GM21447 (cell line): Measurements from ENCODE around the gene WDR74.
"Not testable (repeated sequence)": the region's sequence is repeated elsewhere in the genome, so short reads cannot be mapped to it uniquely, and the experiment has no call there.

Experiments
- ATAC-seq: cut with Tn5 transposase; IDR thresholded peaks from one replicate; pipeline ENCODE4 v1.9.1; 2021; ENCODE audit not compliant: unreplicated experiment

Gene WDR74

GRCh38 chr11:62842171-62842741 lies 2.9 kb upstream of the WDR74 start:
- ATAC-seq: no peak

GRCh38 chr11:62841361-62842170 lies 2.2 kb upstream of the WDR74 start:
- ATAC-seq: peak; percentile 42

DNA sequence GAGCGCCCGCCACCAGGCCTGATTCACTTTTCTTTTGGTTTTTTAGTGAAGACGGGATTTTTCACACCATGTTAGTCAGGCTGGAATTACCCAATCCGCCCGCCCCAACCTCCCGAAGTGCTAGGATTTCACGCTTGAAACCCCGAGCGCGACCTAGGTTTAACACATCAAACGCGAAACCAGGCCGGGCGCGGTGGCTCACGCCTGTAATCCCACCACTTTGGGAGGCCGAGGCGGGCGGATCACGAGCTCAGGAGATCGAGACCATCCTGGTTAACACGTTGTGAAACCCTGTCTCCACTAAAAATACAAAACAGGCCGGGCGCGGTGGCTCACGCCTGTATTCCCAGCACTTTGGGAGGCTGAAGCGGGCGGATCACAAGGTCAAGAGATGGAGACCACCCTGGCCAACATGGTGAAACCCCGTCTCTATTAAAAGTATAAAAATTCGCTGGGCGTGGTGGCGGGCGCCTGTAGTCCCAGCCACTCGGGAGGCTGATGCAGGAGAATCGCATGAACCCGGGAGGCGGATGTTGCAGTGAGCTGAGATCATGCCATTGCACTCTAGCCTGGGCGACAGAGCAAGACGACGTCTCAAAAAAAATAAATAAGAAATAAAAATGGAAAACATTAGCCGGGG lies 1.5 kb upstream of the WDR74 start:
- ATAC-seq: not testable (repeated sequence)

DNA sequence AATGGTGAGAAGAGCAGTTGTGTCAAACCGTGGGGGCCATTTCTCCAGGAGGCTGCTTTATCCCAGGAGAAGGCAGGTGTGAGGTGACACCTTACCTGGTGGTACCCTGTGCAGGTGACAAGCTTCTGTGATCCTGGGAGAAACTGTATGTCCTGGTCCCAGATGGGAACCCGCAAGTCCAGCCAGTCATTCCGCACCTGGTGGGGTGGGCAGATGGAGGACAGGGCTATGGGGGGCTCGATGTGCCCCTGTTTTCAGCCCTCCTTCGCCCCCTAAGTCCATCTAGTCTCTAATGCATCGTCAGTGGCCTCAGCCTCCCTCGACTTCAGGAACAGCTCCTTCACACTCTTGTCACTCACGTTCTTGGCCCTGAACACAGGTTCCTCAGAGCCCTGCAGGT lies 4.1 kb downstream of the WDR74 start:
- no peak for ATAC-seq

- peak; percentile 11 for ATAC-seq
Measured at GRCh38 chr11:62832336-62833234, 6.8 kb downstream of the WDR74 start, which contains the start of gene TEX54. Gene TEX54, minus strand, starts transcription at chr11:62832841.

GRCh38 chr11:62831520-62832335 lies 7.7 kb downstream of the WDR74 start, which contains the start of gene STX5:
Gene STX5, minus strand, starts transcription at chr11:62832051. Its CDS starts 808 bp downstream, at chr11:62831243.
- peak; percentile 82 for ATAC-seq

DNA sequence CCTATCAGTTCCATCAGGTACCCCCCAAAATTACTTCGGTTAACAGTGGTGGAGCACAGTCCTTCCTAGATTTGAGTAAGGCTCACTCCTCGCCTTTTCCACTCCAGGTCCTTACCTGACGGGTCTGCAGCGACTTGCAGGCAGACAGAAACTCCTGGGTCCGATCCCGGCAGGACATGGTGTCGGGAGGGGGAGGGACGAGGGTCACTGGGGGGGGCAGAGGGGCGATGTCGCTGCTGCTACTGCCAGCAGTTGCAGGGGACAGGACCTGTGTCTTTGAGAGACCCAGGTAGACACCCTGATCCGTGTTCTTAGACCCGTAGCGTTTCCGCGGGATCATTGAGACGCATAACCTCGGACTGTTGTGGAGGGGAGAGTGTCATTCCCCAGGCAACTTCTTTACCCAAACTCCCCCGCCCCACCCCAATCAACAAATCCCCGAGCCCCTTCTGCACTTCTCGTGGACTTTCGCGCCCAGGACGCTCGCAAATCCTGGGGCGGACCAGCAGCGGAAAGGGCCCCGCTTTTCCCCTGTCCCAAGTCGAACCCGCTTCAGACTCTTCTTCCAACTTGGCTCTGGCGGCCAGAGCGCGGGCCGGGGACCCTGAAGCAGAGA lies 8.4 kb downstream of the WDR74 start:
- peak; percentile 3 for ATAC-seq

- ATAC-seq: not testable (repeated sequence)
Measured at GRCh38 chr11:62828130-62828529, 11.3 kb downstream of the WDR74 start.

DNA sequence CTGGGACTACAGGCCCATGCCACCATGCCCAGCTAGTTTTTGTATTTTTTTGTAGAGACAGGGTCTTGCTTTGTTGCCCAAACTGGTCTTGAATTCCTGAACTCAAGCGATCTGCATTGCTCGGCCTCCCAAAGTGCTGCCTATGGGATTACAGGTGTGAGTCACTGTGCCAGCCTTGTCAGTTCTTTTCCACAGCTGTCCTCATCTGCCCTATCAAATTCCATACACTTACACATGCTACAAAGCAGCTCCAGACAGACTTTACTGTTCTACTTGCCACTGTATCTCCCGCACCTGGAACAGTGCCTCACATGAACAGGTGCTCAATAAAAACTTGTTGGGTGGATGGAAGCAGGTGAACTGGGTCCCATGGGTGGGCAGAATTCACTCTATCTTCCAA lies 15.7 kb downstream of the WDR74 start:
- ATAC-seq: no peak

- ATAC-seq: no peak
Measured at GRCh38 chr11:62817129-62817528, 22.3 kb downstream of the WDR74 start.

DNA sequence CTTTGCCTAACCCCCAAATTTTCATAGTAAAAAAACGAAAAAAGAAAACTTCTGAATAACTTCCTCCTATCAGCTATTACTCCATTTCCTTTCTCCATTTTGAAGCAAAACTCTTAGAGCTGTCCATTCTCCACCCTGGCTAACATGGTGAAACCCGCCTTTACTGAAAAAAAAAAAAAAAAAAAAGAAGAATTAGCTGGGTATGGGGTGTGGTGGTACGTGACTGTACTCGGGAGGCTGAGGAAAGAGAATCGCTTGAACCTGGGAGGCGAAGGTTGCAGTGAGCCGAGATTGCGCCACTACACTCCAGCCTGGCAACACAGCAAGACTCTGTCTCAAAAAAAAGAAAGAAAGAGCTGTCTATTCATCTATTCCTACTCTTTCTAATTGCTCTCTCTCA lies 22.8 kb downstream of the WDR74 start:
- no peak for ATAC-seq

GRCh38 chr11:62811659-62812058 lies 27.7 kb downstream of the WDR74 start:
- no peak for ATAC-seq

DNA sequence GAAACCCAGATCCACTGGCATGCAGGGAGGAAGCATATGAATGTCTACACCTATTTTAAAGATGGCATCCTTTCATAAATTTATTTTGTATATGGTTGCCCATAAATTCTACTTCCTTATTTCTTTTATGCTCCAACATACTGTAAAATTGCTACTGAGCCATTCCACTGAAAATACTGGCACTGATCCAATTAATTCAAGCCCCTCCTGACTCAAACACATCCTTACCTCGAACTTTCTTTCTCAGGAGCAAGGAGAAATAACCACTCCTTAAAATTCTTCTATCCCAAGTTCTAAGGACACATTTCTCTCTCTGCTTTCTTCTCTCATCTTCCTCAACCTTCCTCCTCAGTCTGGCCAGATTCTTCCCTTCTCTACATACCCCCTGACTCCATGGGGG lies 28.6 kb downstream of the WDR74 start:
- no peak for ATAC-seq

DNA sequence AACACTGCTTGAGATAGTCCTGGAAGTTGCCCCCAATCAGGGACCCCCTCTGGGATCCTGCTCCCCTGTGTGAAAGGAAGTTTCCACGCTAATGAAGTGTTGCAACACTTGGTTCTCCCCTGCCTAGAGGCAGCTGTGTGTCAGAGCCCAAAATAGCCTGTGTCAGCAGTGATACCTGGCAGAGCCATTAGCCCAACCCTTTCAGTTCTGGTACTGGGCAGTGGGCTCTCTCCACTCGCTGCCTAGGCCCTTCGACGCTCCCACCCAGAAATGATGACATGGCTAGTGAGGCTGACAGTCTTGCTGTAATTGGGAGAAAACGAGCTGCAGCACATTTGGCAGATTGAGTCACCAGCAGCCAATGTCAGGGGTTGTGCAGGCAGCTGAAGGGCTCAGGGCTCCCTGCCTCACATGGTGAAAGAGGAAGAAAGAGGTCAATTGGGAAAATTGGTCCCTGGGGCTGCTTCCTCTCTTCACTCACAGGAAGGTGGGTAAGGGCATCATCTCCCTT lies 32.7 kb downstream of the WDR74 start:
- ATAC-seq: no peak

- ATAC-seq: peak; percentile 3
Measured at GRCh38 chr11:62805961-62806441, 33.4 kb downstream of the WDR74 start.

DNA sequence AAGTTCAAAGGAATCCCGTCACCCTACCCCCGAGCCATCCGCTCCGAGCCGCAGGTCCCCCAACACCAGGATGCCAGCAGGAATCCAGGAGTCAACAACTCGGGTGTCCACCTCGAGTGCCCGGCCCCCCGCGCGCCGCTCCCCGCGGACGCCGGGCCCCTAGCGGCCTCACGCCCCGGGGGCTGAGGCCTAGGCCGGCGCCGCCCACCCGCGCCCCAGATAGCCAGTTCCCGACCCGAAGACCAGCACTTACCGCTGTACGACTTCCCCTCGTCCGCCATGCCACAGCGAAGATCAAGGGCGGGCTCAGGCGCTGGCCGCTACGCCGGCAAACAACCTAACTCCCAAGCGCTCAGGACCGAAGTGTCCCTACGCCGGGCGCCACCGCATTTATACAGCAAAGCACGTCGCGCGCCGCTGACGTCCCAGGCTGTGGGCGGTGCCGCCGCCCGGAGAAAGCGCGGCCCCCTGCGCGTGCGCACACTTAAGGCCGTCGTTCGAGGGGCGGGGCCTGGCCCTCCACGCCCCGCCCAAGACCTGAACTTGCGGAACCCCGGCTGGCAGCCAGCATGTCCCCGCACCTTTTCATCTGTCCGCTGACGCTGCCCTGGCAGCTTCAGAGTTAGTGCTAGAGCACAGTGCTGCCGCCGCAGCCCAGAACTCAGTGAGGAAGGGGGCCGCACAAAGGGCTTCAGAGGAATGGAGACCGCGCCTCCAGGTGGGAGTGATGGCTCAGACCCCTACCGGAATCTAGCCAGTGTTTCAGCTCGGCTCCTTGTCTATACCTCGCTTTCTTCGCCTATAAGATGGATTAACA lies 34.1 kb downstream of the WDR74 start, which contains the start of gene NXF1:
TSS of gene NXF1 (minus strand) at position 365 of the 817 bp plus-strand sequence. CDS start at position 281, 84 bp downstream.
- peak; percentile 74 for ATAC-seq

DNA sequence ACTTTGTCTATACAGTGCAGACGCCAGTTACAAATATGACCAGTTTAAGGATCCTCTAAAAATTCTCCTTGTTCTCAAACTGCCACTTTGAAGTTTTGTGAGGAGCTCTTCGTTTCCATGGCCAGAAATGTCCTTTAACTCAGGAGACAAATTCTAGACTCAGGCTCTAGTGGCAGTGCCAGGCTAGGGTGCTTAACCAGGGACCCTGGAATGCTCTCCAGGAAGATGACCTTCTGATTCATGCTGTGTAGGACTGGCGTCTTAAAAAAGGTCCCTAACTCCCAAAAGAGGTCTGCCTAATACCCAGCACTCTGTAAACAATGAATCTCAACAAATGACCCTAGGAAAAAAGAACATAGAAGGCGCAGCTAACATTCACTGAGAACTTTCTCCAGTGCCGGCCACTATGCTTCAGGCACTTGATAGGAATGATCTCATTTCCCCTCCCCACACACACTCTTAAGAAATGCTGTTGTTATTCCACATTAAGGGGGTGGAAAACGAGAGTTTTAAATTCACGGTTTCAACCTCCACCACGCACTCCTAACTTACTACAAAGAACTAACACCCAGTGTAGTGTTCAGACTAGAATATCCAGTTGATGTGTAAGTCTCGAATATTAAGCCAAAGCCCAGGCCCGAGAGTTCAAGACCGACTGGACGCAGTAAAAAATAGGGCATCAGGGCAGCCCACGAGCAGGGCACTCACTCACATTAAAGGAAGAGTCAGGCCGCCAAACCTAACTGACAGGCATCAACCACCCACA lies 34.9 kb downstream of the WDR74 start:
- ATAC-seq: peak; percentile 10

DNA sequence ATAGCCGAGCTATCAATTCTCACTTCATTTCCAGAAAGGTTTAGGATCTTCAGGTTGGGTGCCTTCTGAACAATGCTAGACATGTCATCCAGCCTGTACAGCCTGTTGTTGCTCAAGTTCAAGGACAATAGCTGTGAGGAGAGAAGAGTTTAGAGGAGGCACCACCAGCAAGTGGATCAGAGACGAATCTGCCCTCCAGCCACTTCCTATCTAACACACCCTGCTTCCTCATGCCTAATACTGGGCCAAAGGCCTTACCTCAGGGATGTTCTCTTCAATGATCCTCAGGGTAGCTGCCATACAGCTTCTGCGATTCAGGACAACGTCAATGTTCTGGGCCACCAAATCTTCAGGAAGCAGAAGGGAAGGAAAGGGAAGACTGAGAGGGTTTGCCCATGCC lies 38.3 kb downstream of the WDR74 start:
- ATAC-seq: no peak
